IMR-90 (cell line): Measurements from ENCODE around the gene KCNAB1. TPM values are rescaled to one million over a fixed set of nuclear protein-coding genes. Genes with fewer than 3 reads are reported as not detected.

Experiments
- ATAC-seq: fragments of 200-7000 bp; cut with Tn5 transposase; 2 replicates; pipeline ENCODE4 v1.9.1; 2020; ENCODE audit warnings: low read depth, mild to moderate bottlenecking, moderate library complexity
- BruUV-seq: library from RNA; stranded (reverse); fragments of 400-500 nt; replicated peaks from 2 replicates; lab custom pipeline; 2021; lab: Mats Ljungman, UMichigan
- CTCF ChIA-PET: fragments of 300-600 bp; formaldehyde crosslinking; extraction: SDS; loops from one replicate; lab custom pipeline; 2021; ENCODE audit warnings: antibody characterized with exemption; lab: Yijun Ruan, JAX
- POLR2A ChIA-PET: fragments of 300-600 bp; sonication (Branson Sonifier 250); formaldehyde crosslinking; loops from one replicate; lab custom pipeline; 2022; ENCODE audit warnings: antibody characterized with exemption; ENCODE audit not compliant: unreplicated experiment; lab: Charles Lee
- DNase-seq: peaks from one replicate; pipeline ENCODE4 v3.0.0; 2013
- H2AFZ ChIP-seq: replicated peaks from 2 replicates; pipeline ENCODE3; 2013; ENCODE audit warnings: low read length, mild to moderate bottlenecking; ENCODE audit not compliant: poor library complexity
- H2AK5ac ChIP-seq: 2 replicates; pipeline ENCODE4 v1.6.1; 2013; ENCODE audit warnings: low read depth, low read length, inconsistent platforms
- H2AK9ac ChIP-seq: replicated peaks from 2 replicates; pipeline ENCODE3; 2013; ENCODE audit warnings: mild to moderate bottlenecking, low read depth, low read length, moderate library complexity; ENCODE audit not compliant: poor library complexity
- H2BK120ac ChIP-seq: 2 replicates; pipeline ENCODE4 v1.6.1; 2013; ENCODE audit warnings: low read depth, low read length, inconsistent platforms
- H2BK15ac ChIP-seq: 3 replicates; pipeline ENCODE4 v1.6.1; 2013; ENCODE audit warnings: low read depth, low read length, inconsistent platforms
- H2BK20ac ChIP-seq: 2 replicates; pipeline ENCODE4 v1.6.1; 2013; ENCODE audit warnings: low read depth, mild to moderate bottlenecking, inconsistent platforms, low read length, moderate library complexity
- H2BK5ac ChIP-seq: 2 replicates; pipeline ENCODE4 v1.6.1; 2013; ENCODE audit warnings: mild to moderate bottlenecking, low read depth, low read length, inconsistent platforms; ENCODE audit not compliant: poor library complexity, severe bottlenecking
- H3K14ac ChIP-seq: replicated peaks from 2 replicates; pipeline ENCODE4 v1.6.1; 2013; ENCODE audit warnings: low read depth, low read length, inconsistent platforms
- H3K18ac ChIP-seq: 2 replicates; pipeline ENCODE4 v1.6.1; 2013; ENCODE audit warnings: low read depth, low read length, control low read depth
- H3K23ac ChIP-seq: 2 replicates; pipeline ENCODE4 v1.6.1; 2013; ENCODE audit warnings: low read depth, low read length, inconsistent platforms
- H3K27ac ChIP-seq: 2 replicates; pipeline ENCODE4 v1.5.1; 2013; ENCODE audit warnings: mild to moderate bottlenecking, control low read depth, low read length; ENCODE audit not compliant: insufficient read depth
- H3K27me3 ChIP-seq: 2 replicates; pipeline ENCODE4 v1.6.1; 2013; ENCODE audit warnings: low read length; ENCODE audit not compliant: control insufficient read depth, insufficient read depth
- H3K36me3 ChIP-seq: 2 replicates; pipeline ENCODE4 v1.6.1; 2013; ENCODE audit warnings: low read length, mixed read lengths; ENCODE audit not compliant: control insufficient read depth, insufficient read depth
- H3K4ac ChIP-seq: 2 replicates; pipeline ENCODE4 v1.6.1; 2013; ENCODE audit warnings: low read depth, low read length, inconsistent platforms
- H3K4me1 ChIP-seq: 2 replicates; pipeline ENCODE4 v1.6.1; 2013; ENCODE audit warnings: low read length, mixed read lengths; ENCODE audit not compliant: control insufficient read depth, insufficient read depth
- H3K4me2 ChIP-seq: 2 replicates; pipeline ENCODE4 v1.6.1; 2013; ENCODE audit warnings: low read depth, mild to moderate bottlenecking, control low read depth, low read length, moderate library complexity
- H3K4me3 ChIP-seq: 2 replicates; pipeline ENCODE4 v1.5.1; 2013; ENCODE audit warnings: low read depth, mild to moderate bottlenecking, control low read depth, low read length, moderate library complexity; ENCODE audit not compliant: insufficient read depth
- H3K56ac ChIP-seq: 2 replicates; pipeline ENCODE4 v1.6.1; 2013; ENCODE audit warnings: low read length, inconsistent platforms; ENCODE audit not compliant: insufficient read depth; ENCODE audit errors: extremely low read depth
- H3K79me1 ChIP-seq, 2 experiments: 2 replicates each; pipeline ENCODE4 v1.6.1; 2013; ENCODE audit warnings: low read length in 2 of 2, inconsistent platforms in 1 of 2, low read depth in 1 of 2
- H3K9ac ChIP-seq: 2 replicates; pipeline ENCODE4 v1.6.1; 2013; ENCODE audit warnings: low read depth, low read length, control low read depth
- H3K9me1 ChIP-seq: 2 replicates; pipeline ENCODE4 v1.6.1; 2013; ENCODE audit warnings: low read length, inconsistent platforms; ENCODE audit not compliant: insufficient read depth
- H3K9me3 ChIP-seq: 2 replicates; pipeline ENCODE4 v1.6.1; 2013; ENCODE audit warnings: low read length; ENCODE audit not compliant: control insufficient read depth, insufficient read depth
- H4K20me1 ChIP-seq: 2 replicates; pipeline ENCODE4 v1.6.1; 2013; ENCODE audit warnings: low read length, inconsistent platforms; ENCODE audit not compliant: insufficient read depth
- H4K5ac ChIP-seq: 2 replicates; pipeline ENCODE4 v1.6.1; 2013; ENCODE audit warnings: mild to moderate bottlenecking, low read depth, low read length, control low read depth
- H4K8ac ChIP-seq, 2 experiments: 2 replicates each; pipeline ENCODE4 v1.6.1; 2013; ENCODE audit warnings: low read depth in 2 of 2, low read length in 2 of 2, control low read depth in 1 of 2, inconsistent platforms in 1 of 2
- H4K91ac ChIP-seq: 2 replicates; pipeline ENCODE4 v1.6.1; 2013; ENCODE audit warnings: low read depth, low read length, inconsistent platforms; ENCODE audit not compliant: insufficient read depth
- CEBPB ChIP-seq: IDR thresholded peaks from 2 replicates; pipeline ENCODE4 v1.6.1; 2012; ENCODE audit warnings: low read depth, low read length, improper control_type of control experiment
- CHD1 ChIP-seq: IDR thresholded peaks from 2 replicates; pipeline ENCODE4 v1.6.1; 2012; ENCODE audit warnings: low read depth, low read length, improper control_type of control experiment
- CTCF ChIP-seq: conservative IDR thresholded peaks from 2 replicates; pipeline ENCODE4 v1.5.1; 2012; ENCODE audit warnings: mild to moderate bottlenecking, low read depth, low read length, improper control_type of control experiment
- MAFK ChIP-seq: IDR thresholded peaks from 2 replicates; pipeline ENCODE4 v1.6.1; 2012; ENCODE audit warnings: low read depth, low read length, improper control_type of control experiment
- MAZ ChIP-seq: IDR thresholded peaks from 2 replicates; pipeline ENCODE4 v1.6.1; 2012; ENCODE audit warnings: low read depth, mild to moderate bottlenecking, low read length, improper control_type of control experiment, moderate library complexity, borderline replicate concordance
- RFX5 ChIP-seq: IDR thresholded peaks from 2 replicates; pipeline ENCODE4 v1.8.0; 2012; ENCODE audit warnings: low read depth, mild to moderate bottlenecking, low read length, moderate library complexity
- SMC3 ChIP-seq: fragments of 150-350 bp; IDR thresholded peaks from 2 replicates; pipeline ENCODE4 v1.6.1; 2016; ENCODE audit warnings: low read depth, mild to moderate bottlenecking, antibody characterized with exemption, low read length, moderate library complexity
- USF2 ChIP-seq: fragments of 150-350 bp; IDR thresholded peaks from 2 replicates; pipeline ENCODE4 v1.6.1; 2017; ENCODE audit warnings: mild to moderate bottlenecking, antibody characterized with exemption, low read length, low read depth
- WGBS, 2 experiments: methylation state at CpG; one replicate each; pipeline versions ENCODE4 v1.1.5 to v1.1.7; 2013; ENCODE audit warnings: missing lambda C conversion rate in 2 of 2; ENCODE audit not compliant: insufficient read length in 1 of 2; ENCODE audit errors: extremely low coverage in 2 of 2; 5-methylcytosine and 5-hydroxymethylcytosine counted together
- dilution Hi-C: fragments of 300-500 bp; cut with HindIII; formaldehyde crosslinking; loops from one replicate; pipeline ENCODE4 v1.14.3; 2018; ENCODE audit warnings: low sequenced_read_pairs; ENCODE audit not compliant: unreplicated experiment
- in situ Hi-C: fragments of 300-500 bp; cut with MboI; formaldehyde crosslinking; loops from 3 replicates; pipeline ENCODE4 v1.14.3; 2019; ENCODE audit warnings: low sequenced_read_pairs, inconsistent platforms, mixed read lengths
- intact Hi-C: fragments of 100-400 bp; cut with micrococcal nuclease; formaldehyde crosslinking; loops from 2 replicates; pipeline ENCODE4 v1.10.0; 2022
- polyA plus RNA-seq, 3 experiments: library from polyadenylated mRNA; depleted of rRNA; stranded (reverse); fragments of >200 nt; gene quantifications; 2 replicates each; pipeline ENCODE4 v1.2.3, GENCODE V29; 2012; ENCODE audit warnings: low replicate concordance in 1 of 3
- total RNA-seq: library from RNA; depleted of rRNA; stranded (reverse); fragments of >200 nt; gene quantifications from 2 replicates; pipeline ENCODE4 v1.2.3, GENCODE V29; 2012
- TF ChIP-seq, protein P1 (sequence below): fragments of 150-350 bp; IDR thresholded peaks from 2 replicates; pipeline ENCODE4 v1.6.1; 2016; ENCODE audit warnings: low read depth, mild to moderate bottlenecking, low read length, moderate library complexity, borderline replicate concordance

KCNAB1 gene
- total and polyA plus RNA-seq, 2 of the 4 experiments (the other 2 are of a cell fraction): under 0.01 to 0.07 TPM

- Histone ChIP-seq H3K27me3 (peaks cover 1% of the 10 kb centered on the region; the same call in 1 of the 2 replicates), H3K4me1 (no peaks in the 10 kb centered on the region), H3K4ac (no peak overlapping the region), H3K18ac (no peak overlapping the region), H2BK15ac (no peak overlapping the region), H4K8ac (no peak overlapping the region), H3K9me3 (no peaks in the 10 kb centered on the region), H3K4me2 (no peak overlapping the region), H3K36me3 (no peaks in the 10 kb centered on the region), H3K9ac (no peak overlapping the region), H3K14ac (no peak overlapping the region), H3K27ac (no peak overlapping the region), H2BK5ac (no peak overlapping the region), H2BK20ac (no peak overlapping the region), H4K20me1 (no peaks in the 10 kb centered on the region), H3K9me1 (no peaks in the 10 kb centered on the region), H3K56ac (no peak overlapping the region), H3K4me3 (no peak overlapping the region), H3K23ac (no peak overlapping the region), H4K5ac (no peak overlapping the region), H2AFZ (no peak overlapping the region), H4K91ac (no peak overlapping the region), H2AK5ac (no peak overlapping the region), H2BK120ac (no peak overlapping the region), H3K79me1 (no peaks in the 10 kb centered on the region), H2AK9ac (no peak overlapping the region)
- dilution Hi-C loops: no loop called here
- no peak for TF ChIP-seq CTCF
- TF ChIP-seq SMC3: no peak
- TF ChIP-seq USF2: no peak
- TF ChIP-seq, protein P1, sequence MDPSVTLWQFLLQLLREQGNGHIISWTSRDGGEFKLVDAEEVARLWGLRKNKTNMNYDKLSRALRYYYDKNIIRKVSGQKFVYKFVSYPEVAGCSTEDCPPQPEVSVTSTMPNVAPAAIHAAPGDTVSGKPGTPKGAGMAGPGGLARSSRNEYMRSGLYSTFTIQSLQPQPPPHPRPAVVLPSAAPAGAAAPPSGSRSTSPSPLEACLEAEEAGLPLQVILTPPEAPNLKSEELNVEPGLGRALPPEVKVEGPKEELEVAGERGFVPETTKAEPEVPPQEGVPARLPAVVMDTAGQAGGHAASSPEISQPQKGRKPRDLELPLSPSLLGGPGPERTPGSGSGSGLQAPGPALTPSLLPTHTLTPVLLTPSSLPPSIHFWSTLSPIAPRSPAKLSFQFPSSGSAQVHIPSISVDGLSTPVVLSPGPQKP: no peak
- TF ChIP-seq CHD1: no peak
- no peak for TF ChIP-seq MAFK
- TF ChIP-seq MAZ: no peak
- TF ChIP-seq CEBPB: no peak
- no peak for TF ChIP-seq RFX5
- intact Hi-C loops: no loop called here
- ATAC-seq (no peak), DNase-seq (peak; percentile 7)
- in situ Hi-C loops: no loop called here
- ChIA-PET CTCF (interaction anchor here (0.6 kb wide), 1 partner anchor 8 kb away, joined by 3 read pairs; no protein-coding TSS in a partner anchor), POLR2A (no interaction called here)
- no CpG with 5 or more reads among the region's 2 CpGs for WGBS, 2 experiments
- no TSS peak for BruUV-seq
Measured at GRCh38 chr3:156233876-156234275, 113.5 kb downstream of the KCNAB1 start.
